Chondrocyte (in vitro differentiated cells): Measurements from ENCODE around the gene ANKS4B. TPM values are rescaled to one million over a fixed set of nuclear protein-coding genes. Genes with fewer than 3 reads are reported as not detected.

ENCODE experiments used
- DNase-seq: peaks from one replicate; pipeline ENCODE4 v3.0.0; 2021; ENCODE audit warnings: mixed read lengths, low spot score
- H3K27ac Mint-ChIP-seq: one replicate; pipeline ENCODE4 v1.8.0; 2021; ENCODE audit warnings: mild to moderate bottlenecking, moderate library complexity, mixed read lengths; ENCODE audit not compliant: unreplicated experiment
- H3K27me3 Mint-ChIP-seq: 2 replicates; pipeline ENCODE4 v1.8.0; 2021; ENCODE audit warnings: low read depth, mixed read lengths
- H3K36me3 Mint-ChIP-seq: 2 replicates; pipeline ENCODE4 v1.8.0; 2021; ENCODE audit warnings: low read depth, mixed read lengths
- H3K4me1 Mint-ChIP-seq: 2 replicates; pipeline ENCODE4 v1.8.0; 2021; ENCODE audit warnings: low read depth, mild to moderate bottlenecking, mixed read lengths
- H3K4me3 Mint-ChIP-seq: one replicate; pipeline ENCODE4 v1.8.0; 2021; ENCODE audit warnings: mild to moderate bottlenecking, moderate library complexity, mixed read lengths; ENCODE audit not compliant: unreplicated experiment
- H3K9me3 Mint-ChIP-seq: 2 replicates; pipeline ENCODE4 v1.8.0; 2021; ENCODE audit warnings: low read depth, mixed read lengths
- total RNA-seq: library from RNA; stranded (reverse); gene quantifications from 3 replicates; pipeline ENCODE4 v1.2.1, GENCODE V29; 2021
- TF ChIP-seq, protein P1 (sequence below): fragments of 200-600 bp; sonication (generic); IDR thresholded peaks from 2 replicates; pipeline ENCODE4 v1.5.0; 2021; ENCODE audit warnings: antibody characterized with exemption, mild to moderate bottlenecking, moderate library complexity

The ANKS4B gene
- total RNA-seq, 1 donor from 2014 or later: not detected

- Mint-ChIP-seq H3K9me3 (no peaks in the 10 kb centered on the region), H3K27ac (no peak overlapping the region), H3K36me3 (no peaks in the 10 kb centered on the region), H3K4me1 (no peaks in the 10 kb centered on the region), H3K27me3 (peaks cover 32% of the 10 kb centered on the region), H3K4me3 (no peak overlapping the region)
- TF ChIP-seq, protein P1, sequence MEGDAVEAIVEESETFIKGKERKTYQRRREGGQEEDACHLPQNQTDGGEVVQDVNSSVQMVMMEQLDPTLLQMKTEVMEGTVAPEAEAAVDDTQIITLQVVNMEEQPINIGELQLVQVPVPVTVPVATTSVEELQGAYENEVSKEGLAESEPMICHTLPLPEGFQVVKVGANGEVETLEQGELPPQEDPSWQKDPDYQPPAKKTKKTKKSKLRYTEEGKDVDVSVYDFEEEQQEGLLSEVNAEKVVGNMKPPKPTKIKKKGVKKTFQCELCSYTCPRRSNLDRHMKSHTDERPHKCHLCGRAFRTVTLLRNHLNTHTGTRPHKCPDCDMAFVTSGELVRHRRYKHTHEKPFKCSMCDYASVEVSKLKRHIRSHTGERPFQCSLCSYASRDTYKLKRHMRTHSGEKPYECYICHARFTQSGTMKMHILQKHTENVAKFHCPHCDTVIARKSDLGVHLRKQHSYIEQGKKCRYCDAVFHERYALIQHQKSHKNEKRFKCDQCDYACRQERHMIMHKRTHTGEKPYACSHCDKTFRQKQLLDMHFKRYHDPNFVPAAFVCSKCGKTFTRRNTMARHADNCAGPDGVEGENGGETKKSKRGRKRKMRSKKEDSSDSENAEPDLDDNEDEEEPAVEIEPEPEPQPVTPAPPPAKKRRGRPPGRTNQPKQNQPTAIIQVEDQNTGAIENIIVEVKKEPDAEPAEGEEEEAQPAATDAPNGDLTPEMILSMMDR: no peak
- no peak for DNase-seq
Measured at GRCh38 chr16:21250072-21250923, 16.8 kb downstream of the ANKS4B start.

DNA sequence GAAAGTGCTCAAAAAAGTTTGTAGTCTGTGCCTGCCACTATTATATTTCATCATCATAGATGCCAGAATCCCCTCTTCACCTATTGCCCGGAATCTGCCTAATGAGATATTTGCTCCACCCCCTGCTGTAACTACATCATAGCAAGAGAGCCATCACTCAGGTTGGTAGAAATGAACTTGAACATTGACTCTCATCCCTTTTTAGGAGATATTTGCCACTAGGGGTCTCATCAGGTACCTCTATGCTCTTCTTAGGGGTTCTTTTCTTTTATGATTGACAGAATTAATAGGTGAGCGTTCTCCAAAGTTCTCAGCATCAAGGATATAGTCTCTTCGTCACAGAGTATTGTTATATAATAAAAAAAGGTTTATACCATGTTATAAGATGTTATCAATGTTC, 20.0 kb downstream of the ANKS4B start:
- H3K27me3 Mint-ChIP-seq: peaks cover 35% of the 10 kb centered on the region
- DNase-seq: no peak
- no peaks in the 10 kb centered on the region for H3K4me1 Mint-ChIP-seq
- no peaks in the 10 kb centered on the region for H3K36me3 Mint-ChIP-seq
- no peak overlapping the region for H3K27ac Mint-ChIP-seq
- H3K4me3 Mint-ChIP-seq: no peak overlapping the region
- TF ChIP-seq, protein P1: no peak
- no peaks in the 10 kb centered on the region for H3K9me3 Mint-ChIP-seq

GRCh38 chr16:21256636-21257035, 23.1 kb downstream of the ANKS4B start:
- no peak overlapping the region for H3K27ac Mint-ChIP-seq
- H3K4me3 Mint-ChIP-seq: no peak overlapping the region

DNA sequence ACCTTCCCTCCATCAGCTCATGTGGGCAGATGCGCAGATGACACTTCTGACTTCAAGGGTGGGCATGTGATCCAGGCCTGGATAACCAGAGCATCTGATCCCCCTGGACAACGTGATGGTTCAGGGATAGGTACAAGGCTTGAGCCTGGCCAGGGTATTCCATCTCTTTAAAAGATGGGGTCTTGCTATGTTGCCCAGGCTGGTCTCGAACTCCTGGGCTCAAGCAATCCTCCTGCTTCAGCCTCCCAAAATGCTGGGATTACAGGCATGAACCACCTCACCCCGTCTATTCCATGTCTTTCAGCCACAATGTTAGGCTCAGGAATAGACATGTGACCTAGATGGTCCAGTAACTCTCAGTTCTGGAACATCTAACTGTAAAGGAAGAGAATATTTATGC, 23.8 kb downstream of the ANKS4B start:
- Mint-ChIP-seq H3K27me3 (peaks cover 21% of the 10 kb centered on the region), H3K27ac (no peak overlapping the region), H3K36me3 (no peaks in the 10 kb centered on the region), H3K4me3 (no peak overlapping the region), H3K4me1 (peaks cover 3% of the 10 kb centered on the region), H3K9me3 (no peaks in the 10 kb centered on the region)
- DNase-seq: no peak
- TF ChIP-seq, protein P1: no peak

More at GRCh38 chr16:21256636-21257035, 23.1 kb downstream of the ANKS4B start:
- peaks cover 3% of the 10 kb centered on the region for H3K4me1 Mint-ChIP-seq
- DNase-seq: no peak
- H3K36me3 Mint-ChIP-seq: no peaks in the 10 kb centered on the region
- H3K9me3 Mint-ChIP-seq: no peaks in the 10 kb centered on the region
- TF ChIP-seq, protein P1: no peak
- peaks cover 21% of the 10 kb centered on the region for H3K27me3 Mint-ChIP-seq

DNA sequence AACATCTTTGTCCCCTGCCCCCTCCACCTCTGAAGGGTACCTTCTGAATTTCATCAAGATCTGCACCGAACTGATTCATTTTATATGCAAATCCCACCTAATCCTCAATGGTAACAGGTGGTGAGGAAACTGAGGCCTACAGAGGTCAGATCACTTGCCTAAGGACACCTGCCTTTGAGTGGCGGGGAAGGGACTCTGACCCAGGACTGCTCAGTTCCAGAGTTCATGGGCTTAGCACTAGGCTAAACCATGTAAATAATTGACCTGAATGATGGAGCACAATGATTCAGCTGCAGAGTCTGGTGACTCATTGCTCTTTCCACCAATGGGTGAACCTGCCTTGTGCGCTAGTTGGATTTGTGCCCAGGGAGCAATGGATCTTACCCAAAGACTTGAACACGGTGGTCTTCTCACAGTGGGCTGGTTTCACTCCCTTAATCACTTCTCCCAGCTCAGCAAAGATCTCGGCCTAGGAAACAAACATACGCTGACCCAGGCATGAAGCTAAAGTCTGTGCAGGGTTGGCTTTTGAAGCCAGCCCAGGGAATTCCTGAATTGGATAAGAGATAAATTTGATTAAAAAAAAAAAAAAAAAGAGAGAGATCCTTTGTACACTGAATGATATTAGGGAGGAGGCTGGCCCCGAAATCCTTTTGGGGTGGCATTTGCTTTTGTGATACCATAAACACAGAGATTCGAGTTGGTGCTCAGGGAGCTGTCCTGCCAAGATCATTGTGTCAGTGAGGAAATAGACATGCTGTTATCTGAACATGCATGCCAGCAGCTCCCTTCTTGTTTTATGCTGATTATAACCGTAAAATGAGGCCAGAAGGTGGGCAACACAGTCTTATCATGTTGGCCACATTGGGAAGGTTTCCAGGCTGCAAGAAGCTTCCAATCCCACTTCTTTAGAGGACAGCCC, 27.6 kb downstream of the ANKS4B start:
- H3K27me3 Mint-ChIP-seq: peaks cover 7% of the 10 kb centered on the region
- no peak for DNase-seq
- no peaks in the 10 kb centered on the region for H3K36me3 Mint-ChIP-seq
- no peak overlapping the region for H3K27ac Mint-ChIP-seq
- no peaks in the 10 kb centered on the region for H3K9me3 Mint-ChIP-seq
- TF ChIP-seq, protein P1: no peak
- H3K4me1 Mint-ChIP-seq: peaks cover 12% of the 10 kb centered on the region
- no peak overlapping the region for H3K4me3 Mint-ChIP-seq
